Coronary artery (tissue), 2 donors: Measurements from ENCODE around the gene OR5AS1.
"Not testable (repeated sequence)": the region's sequence is repeated elsewhere in the genome, so short reads cannot be mapped to it uniquely, and the experiment has no call there.

Experiments
- DNase-seq: peaks from one replicate; pipeline ENCODE4 v3.0.0-alpha.2; 2017; ENCODE audit warnings: low spot score
- H3K27ac ChIP-seq, 2 donors: fragments of 200-600 bp; sonication (generic); one replicate each; pipeline ENCODE4 v1.5.1; 2016 to 2019
- H3K4me3 ChIP-seq: fragments of 200-600 bp; sonication (generic); 2 replicates; pipeline ENCODE4 v1.5.1; 2016; ENCODE audit warnings: mild to moderate bottlenecking, moderate library complexity
- TF ChIP-seq, protein P1 (sequence below): fragments of 200-600 bp; sonication (generic); IDR thresholded peaks from one replicate; pipeline ENCODE4 v1.5.1; 2019; ENCODE audit warnings: antibody characterized with exemption

Gene OR5AS1

GRCh38 chr11:56027354-56027753, at the start of gene OR5AS1:
Gene OR5AS1 (plus strand): TSS chr11:56027654. CDS start chr11:56030419, 2,765 bp downstream.
- DNase-seq: no peak
- TF ChIP-seq, protein P1, sequence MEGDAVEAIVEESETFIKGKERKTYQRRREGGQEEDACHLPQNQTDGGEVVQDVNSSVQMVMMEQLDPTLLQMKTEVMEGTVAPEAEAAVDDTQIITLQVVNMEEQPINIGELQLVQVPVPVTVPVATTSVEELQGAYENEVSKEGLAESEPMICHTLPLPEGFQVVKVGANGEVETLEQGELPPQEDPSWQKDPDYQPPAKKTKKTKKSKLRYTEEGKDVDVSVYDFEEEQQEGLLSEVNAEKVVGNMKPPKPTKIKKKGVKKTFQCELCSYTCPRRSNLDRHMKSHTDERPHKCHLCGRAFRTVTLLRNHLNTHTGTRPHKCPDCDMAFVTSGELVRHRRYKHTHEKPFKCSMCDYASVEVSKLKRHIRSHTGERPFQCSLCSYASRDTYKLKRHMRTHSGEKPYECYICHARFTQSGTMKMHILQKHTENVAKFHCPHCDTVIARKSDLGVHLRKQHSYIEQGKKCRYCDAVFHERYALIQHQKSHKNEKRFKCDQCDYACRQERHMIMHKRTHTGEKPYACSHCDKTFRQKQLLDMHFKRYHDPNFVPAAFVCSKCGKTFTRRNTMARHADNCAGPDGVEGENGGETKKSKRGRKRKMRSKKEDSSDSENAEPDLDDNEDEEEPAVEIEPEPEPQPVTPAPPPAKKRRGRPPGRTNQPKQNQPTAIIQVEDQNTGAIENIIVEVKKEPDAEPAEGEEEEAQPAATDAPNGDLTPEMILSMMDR: no peak
- H3K27ac ChIP-seq: no peak within 1 kb of the TSS
- no peak within 1 kb of the TSS for H3K4me3 ChIP-seq

GRCh38 chr11:55994525-55994924, 32.9 kb upstream of the OR5AS1 start, which contains the start of gene OR5F1:
Gene OR5F1 (minus strand): TSS chr11:55994625. CDS start chr11:55994625, 0 bp downstream.
- Histone ChIP-seq H3K27ac (no peak within 1 kb of the TSS), H3K4me3 (no peak within 1 kb of the TSS)
- no peak for DNase-seq
- TF ChIP-seq, protein P1: no peak

GRCh38 chr11:56010716-56011115, 16.7 kb upstream of the OR5AS1 start:
- Histone ChIP-seq H3K4me3 (no peak overlapping the region), H3K27ac (no peak overlapping the region)
- no peak for DNase-seq
- TF ChIP-seq, protein P1: no peak

- no peak for DNase-seq
- Histone ChIP-seq H3K27ac (no peak overlapping the region), H3K4me3 (no peak overlapping the region)
- TF ChIP-seq, protein P1: no peak
Observed at GRCh38 chr11:56013805-56014204, 13.6 kb upstream of the OR5AS1 start.

DNA sequence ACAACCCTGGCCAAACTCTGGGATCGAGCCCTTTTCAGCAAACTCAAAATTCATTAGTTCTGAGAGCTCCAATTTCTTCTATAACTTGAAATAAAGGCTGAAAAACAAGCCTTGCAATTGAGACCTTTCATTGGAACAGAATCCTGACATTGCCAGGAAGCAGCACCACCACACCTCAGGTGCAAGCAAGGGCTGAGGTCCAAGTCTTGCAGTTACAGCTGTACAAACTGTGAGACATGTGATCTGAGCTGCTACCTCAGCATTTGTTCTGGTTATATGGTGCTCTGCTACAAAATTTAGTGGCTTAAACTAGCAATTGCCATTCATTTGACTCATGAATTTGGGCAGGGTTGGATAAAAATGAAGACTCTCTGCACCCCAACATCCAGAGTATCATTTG, 18.1 kb downstream of the OR5AS1 start:
- Histone ChIP-seq H3K27ac (no peak overlapping the region), H3K4me3 (no peak overlapping the region)
- TF ChIP-seq, protein P1: no peak
- no peak for DNase-seq

DNA sequence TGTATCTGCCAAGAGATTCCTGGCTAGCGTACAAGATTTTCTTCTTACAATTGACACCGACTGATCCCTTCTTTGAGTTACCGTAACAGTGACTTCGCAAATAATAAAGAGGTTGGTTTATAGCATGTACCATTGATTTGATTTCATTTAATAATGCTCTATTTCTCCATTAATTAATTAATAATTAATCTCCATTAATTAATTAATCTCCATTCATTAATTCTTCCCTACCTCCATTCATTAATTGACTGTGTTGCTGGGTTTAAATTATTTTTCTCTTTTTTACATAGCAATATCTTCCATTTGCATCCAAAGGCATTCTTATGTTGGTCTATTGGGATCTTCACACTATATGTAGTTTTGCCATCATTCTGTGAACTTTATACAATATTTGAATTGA, 21.0 kb downstream of the OR5AS1 start:
- H3K27ac ChIP-seq: no peak overlapping the region
- TF ChIP-seq, protein P1: no peak
- H3K4me3 ChIP-seq: no peak overlapping the region
- DNase-seq: no peak

DNA sequence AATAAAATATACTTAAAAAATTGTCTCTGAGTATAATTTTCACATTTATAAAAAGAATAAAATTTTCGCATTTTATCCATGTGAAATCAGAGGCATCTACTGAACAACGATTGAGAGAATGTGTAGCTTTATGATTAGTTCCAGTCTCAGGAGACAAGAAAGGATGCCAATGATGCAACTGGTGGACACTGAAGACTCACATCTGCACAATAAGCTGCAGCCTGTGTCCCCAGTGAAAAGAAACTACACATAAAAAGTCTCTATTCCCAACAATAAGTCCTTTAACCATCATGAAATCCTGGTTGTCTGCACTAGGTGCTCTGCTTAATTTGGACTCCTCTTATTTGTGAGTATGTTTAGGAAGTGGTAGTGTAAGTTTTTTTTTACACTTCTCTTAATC, 22.0 kb downstream of the OR5AS1 start:
- TF ChIP-seq, protein P1: no peak
- no peak overlapping the region for H3K4me3 ChIP-seq
- no peak for DNase-seq
- no peak overlapping the region for H3K27ac ChIP-seq

- not testable (repeated sequence) for H3K4me3 ChIP-seq, H3K27ac ChIP-seq, DNase-seq
Observed at GRCh38 chr11:56056366-56056765, 28.9 kb downstream of the OR5AS1 start.

DNA sequence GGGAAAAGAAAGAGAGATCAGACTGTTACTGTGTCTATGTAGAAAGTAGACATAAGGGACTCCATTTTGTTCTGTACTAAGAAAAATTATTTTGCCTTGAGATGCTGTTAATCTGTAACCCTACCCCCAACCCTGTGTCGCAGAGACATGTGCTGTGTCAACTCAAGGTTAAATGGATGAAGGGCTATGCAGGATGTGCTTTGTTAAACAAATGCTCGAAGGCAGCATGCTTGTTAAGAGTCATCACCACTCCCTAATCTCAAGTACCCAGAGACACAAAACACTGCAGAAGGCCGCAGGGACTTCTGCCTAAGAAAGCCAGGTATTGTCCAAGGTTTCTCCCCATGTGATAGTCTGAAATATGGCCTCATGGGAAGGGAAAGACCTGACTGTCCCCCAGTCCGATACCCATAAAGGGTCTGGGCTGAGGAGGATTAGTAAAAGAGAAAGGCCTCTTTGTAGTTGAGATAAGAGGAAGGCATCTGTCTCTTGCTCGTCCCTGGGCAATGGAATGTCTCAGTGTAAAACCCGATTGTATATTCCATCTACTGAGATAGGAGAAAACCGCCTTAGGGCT, 30.3 kb downstream of the OR5AS1 start:
- DNase-seq, H3K27ac ChIP-seq, H3K4me3 ChIP-seq: not testable (repeated sequence)

GRCh38 chr11:56058260-56058780, 30.9 kb downstream of the OR5AS1 start:
- not testable (repeated sequence) for DNase-seq, H3K27ac ChIP-seq, H3K4me3 ChIP-seq
